Left renal cortex interstitium (tissue), 4 donors: ENCODE results near the gene IBA57. TPM values are rescaled to one million over a fixed set of nuclear protein-coding genes. Genes with fewer than 3 reads are reported as not detected.
"Not testable (repeated sequence)": the region's sequence is repeated elsewhere in the genome, so short reads cannot be mapped to it uniquely, and the experiment has no call there.

ENCODE experiments used
- DNase-seq, 4 donors: peaks; one replicate each; pipeline ENCODE4 v3.0.0-alpha.2; 2013; ENCODE audit warnings: low read depth in 4 of 4, low spot score in 2 of 4, missing footprints in 1 of 4
- polyA plus RNA-seq, 4 donors: library from polyadenylated mRNA; unstranded; fragments of 120-200 nt; gene quantifications; one replicate each; pipeline ENCODE4 v1.2.1, GENCODE V29; 2013; ENCODE audit not compliant: insufficient read length in 4 of 4

IBA57 gene
- polyA plus RNA-seq, 4 donors, result 4.1 to 6.6 (median 5.8) TPM

GRCh38 chr1:228184152-228184551 lies 18.5 kb downstream of the IBA57 start:
- DNase-seq, result no peak

GRCh38 chr1:228185641-228185965 lies 20.0 kb downstream of the IBA57 start:
- no peak for DNase-seq

DNA sequence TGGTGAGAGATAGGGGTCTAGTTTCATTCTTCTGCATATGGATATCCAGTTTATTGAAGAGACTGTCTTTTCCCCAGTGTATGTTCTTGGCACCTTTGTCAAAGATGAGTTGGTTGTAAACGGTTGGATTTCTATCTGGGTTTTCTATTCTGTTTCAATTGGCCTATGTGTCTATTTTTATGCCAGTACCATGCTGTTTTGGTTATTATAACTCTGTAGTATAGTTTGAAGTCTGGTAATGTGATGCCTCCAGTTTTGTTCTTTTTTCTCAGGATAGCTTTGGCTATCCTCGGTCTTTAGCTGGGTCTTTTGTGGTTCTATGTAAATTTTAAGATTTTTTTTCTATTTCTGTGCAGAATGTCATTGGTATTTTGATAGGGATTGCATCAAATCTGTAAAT lies 22.6 kb downstream of the IBA57 start:
- not testable (repeated sequence) for DNase-seq

GRCh38 chr1:228190182-228190581 lies 24.6 kb downstream of the IBA57 start:
- no peak for DNase-seq

DNA sequence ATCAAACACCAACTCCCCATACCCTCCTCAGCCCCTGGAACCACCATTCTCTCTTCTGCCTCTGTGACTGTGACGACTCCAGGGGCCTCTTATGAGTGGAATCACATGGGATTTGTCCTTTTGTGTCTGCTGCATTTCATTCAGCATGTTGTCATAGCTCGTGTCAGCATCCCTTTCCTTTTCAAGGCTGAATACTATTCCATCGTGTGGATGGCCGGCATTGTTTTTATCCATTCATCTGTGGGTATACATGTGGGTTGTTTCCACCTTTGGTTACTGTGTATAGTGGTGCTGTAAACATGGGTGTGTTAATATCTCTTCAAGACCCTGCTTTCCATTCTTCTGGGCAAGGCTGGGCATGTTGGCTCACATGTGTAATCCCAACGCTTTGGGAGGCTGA lies 25.2 kb downstream of the IBA57 start:
- no peak for DNase-seq

DNA sequence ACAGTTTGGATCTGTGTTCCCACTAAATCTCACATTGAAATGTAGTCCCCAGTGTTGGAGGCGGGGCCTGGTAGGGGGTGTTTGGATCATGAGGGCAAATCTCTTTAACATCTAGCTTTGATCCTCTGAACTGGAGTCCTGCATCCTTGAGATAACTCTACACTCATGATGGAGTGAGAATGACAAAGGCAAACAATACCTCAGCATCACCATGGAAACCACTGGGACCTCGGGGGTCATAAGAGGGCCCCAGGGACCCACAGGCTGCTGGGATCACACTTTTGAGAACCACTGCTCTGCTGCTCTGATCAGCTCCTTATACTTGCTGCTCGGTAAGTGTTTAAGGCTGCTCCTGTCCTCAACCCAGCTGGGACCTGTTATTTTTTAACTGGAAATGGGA lies 28.8 kb downstream of the IBA57 start:
- DNase-seq, result no peak

DNA sequence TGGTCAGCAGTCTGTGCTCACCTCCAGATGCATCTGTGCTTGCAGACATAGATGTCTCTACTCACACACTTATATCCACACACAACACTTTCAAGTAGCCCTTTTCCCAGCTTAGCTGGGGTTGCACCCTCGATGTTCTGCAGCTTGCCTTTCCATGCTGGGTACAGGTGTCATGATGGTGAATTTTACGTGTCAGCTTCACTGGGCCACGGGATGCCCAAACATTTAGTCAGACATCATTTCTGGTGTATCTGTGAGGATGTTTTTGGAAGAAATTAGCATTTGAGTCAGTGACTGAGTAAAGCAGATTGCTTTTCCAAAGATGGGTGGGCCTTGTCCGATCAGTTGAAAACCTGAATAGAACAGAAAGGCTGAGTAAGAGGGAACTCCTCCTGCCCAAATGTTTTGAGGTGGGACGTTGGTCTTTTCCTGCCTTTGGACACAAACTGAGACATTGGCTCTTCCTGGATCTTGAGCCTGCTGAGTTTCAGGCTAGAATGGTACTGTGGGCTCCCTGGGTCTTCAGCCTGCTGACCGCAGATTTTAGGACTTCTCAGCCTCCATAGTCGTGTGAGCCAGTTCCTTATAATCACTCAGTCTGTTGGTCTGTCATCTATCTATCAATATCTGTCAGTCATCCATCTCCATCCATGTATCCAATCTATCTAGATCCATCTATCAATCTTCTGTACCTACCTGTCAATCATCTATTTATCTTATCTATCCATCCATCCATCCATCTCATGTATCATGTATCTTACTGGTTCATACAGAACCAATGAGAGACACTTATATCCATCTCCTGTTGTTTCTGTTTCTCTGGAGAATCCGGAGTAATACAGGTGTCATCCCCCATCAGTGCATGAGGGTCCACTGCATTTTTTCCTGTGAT lies 29.6 kb downstream of the IBA57 start:
- no peak for DNase-seq

- no peak for DNase-seq
Observed at GRCh38 chr1:228197555-228198147, 32.0 kb downstream of the IBA57 start.

GRCh38 chr1:228198977-228199590 lies 33.5 kb downstream of the IBA57 start:
- DNase-seq, result no peak

- DNase-seq, result no peak
Observed at GRCh38 chr1:228204958-228205357, 39.4 kb downstream of the IBA57 start.

DNA sequence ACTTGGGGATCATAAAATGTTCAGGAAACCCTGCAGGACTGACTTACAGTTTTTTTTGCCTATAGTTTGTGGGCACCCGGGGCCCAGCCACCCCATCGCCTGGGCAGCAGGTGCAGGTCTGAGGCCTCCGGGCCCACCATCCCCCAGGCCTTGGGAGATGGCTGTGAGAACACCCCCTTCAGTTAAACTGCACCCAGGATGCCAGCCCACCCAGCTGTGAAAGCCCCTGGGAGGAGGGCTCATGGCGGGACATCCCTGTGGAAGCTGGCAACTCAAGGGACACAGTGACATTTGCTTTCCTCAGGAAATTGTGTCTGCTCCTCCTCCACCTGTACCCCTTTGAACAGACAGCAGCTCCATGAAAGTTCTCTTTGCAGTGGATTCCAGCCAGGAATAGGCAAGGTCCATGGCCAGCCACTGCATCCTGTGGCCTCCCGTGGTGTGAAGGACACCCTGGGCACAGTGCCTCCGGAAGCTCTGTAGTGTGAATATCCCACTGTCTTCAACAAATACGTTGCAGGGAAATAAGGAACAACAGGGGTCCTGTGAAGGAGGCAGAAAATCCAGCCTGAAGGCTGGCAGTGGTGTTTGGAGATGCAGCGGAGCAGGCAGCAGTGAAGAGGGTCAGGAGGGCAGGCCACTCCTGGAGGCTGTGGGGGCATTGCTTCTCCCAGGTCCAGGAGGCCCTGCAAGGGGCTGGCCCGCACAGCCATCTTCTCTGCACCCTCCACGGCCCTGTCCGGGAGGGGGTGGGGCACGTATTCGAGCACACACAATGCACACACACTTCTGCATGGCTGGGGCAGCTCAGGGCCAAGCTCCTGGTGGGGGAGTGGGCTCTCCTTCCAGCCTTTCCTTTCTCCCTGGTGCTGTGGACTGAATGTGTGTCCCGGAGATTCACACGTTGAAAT lies 40.2 kb downstream of the IBA57 start:
- DNase-seq, result no peak

DNA sequence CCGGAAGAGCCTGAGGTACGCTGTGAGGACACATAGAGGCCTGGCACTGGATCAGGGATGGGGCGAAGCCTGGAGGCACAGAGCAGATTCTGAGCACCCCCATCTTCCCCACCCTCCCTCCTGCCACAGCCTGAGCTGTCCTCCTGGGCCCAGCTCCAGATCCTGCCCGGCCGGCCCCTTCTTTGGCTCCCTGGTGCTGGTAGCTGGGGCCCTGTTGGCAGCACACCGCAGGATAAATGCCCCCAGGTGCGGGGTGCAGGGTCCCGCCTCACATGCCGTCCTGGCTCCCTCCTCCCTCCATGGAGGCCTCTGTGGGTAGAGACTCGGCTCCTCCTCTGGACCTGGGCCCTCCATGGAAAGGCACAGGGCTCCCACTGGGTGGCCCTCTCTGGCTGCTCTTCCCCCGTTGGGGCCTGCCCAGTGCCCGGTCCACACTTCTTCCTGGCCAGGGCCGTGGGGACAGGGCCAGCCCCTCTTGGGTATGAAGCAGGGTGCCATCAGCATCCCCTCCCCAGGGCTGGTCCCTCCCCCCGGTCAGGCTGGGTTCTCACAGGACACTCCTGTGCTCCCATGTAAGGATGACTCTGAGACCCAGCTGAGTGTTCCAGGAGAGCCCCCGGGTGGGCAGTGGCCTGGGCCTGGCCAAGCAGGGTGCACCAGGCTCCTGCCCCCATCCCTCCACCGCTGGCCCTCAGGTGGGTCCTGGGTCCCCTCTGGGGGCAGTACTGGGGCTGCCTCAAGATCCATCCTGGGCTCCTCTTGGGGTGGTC lies 41.2 kb downstream of the IBA57 start:
- no peak for DNase-seq

DNA sequence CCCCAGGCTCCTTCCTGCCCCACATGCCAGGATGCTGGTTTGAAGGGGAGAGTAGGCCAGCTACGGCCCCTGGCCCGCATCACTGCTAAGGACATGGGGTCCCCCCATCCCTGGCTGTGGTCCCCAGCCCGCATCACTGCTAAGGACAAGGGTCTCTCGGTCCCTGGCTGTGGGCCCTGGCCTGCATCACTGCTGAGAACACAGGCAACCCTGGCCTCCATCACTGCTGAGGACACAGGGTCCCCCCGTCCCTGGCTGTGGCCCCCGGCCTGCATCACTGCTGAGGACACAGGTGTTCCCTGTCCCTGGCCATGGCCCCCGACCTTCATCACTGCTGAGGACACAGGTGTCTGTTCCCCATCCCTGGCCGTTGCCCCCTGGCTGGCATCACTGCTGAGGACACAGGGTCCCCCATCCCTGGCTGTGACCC lies 41.8 kb downstream of the IBA57 start:
- DNase-seq, result no peak

- DNase-seq, result no peak
Observed at GRCh38 chr1:228207851-228208821, 42.5 kb downstream of the IBA57 start, which contains the start of gene OBSCN. OBSCN (plus strand) TSS chr1:228208044; CDS start chr1:228211784, 3,740 bp downstream.

- no peak for DNase-seq
Observed at GRCh38 chr1:228208831-228209551, 43.4 kb downstream of the IBA57 start.

DNA sequence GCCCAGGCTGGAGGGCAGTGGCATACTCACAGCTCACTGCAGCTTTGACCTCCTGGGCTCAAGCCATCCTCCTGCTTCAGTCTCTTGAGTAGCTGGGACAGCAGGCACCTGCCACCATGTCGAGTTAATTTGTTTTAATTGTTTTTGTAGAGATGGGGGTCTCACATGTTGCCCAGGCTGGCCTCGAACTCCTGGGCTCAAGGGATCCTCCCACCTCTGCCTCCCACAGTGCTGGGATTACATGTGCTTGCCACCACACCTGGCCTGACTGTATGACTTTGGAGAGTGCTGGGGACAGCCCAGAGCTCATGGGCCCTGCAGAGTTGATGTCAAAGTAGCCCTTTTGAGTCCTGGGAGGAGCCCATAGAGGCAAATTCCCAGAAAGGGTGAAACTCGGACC lies 44.1 kb downstream of the IBA57 start:
- DNase-seq, result no peak

- DNase-seq, result no peak
Observed at GRCh38 chr1:228210076-228210651, 44.6 kb downstream of the IBA57 start.
